PC-9 (cell line): ENCODE results near the gene RANBP3L.

Experiments used
- EZH2 ChIP-seq: fragments of 200-600 bp; sonication (generic); IDR thresholded peaks from 2 replicates; pipeline ENCODE4 v1.8.0; 2017; ENCODE audit warnings: antibody characterized with exemption, low read depth
- TF ChIP-seq, protein P1 (sequence below): fragments of 200-600 bp; sonication (generic); conservative IDR thresholded peaks from 2 replicates; pipeline ENCODE4 v1.6.1; 2017; ENCODE audit warnings: mixed run types, antibody characterized with exemption, mild to moderate bottlenecking, moderate library complexity

DNA sequence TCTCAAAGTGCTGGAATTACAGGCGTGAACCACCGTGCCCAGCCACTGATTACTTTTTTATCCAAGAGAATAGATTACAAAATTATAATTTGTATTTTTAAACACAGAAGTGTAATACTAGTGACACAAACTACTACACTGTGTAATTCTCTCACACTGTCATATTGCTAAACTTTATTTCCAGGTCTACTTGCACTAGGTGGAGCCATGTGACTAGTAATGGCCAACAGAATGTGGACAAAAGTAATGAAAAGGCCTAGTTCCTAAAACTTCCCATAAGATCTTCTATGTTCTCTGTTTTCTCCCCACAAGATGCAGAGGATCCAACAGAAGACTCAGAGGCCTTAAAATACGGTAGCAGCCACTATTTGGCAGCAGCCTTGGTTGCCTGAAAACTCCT, 87.3 kb downstream of the RANBP3L start:
- TF ChIP-seq, protein P1, sequence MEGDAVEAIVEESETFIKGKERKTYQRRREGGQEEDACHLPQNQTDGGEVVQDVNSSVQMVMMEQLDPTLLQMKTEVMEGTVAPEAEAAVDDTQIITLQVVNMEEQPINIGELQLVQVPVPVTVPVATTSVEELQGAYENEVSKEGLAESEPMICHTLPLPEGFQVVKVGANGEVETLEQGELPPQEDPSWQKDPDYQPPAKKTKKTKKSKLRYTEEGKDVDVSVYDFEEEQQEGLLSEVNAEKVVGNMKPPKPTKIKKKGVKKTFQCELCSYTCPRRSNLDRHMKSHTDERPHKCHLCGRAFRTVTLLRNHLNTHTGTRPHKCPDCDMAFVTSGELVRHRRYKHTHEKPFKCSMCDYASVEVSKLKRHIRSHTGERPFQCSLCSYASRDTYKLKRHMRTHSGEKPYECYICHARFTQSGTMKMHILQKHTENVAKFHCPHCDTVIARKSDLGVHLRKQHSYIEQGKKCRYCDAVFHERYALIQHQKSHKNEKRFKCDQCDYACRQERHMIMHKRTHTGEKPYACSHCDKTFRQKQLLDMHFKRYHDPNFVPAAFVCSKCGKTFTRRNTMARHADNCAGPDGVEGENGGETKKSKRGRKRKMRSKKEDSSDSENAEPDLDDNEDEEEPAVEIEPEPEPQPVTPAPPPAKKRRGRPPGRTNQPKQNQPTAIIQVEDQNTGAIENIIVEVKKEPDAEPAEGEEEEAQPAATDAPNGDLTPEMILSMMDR: 0 out of 2 replicates have a peak, but pooled peaks have one; percentile 30
- no peak for TF ChIP-seq EZH2
